UCSD-AML1 (cell line): ENCODE measurements around the gene ZNF280C.

Experiments
- DNase-seq: peaks from one replicate; lab custom pipeline; 2025; ENCODE audit not compliant: unreplicated experiment; lab: John Stamatoyannopoulos, UW

ZNF280C gene

DNA sequence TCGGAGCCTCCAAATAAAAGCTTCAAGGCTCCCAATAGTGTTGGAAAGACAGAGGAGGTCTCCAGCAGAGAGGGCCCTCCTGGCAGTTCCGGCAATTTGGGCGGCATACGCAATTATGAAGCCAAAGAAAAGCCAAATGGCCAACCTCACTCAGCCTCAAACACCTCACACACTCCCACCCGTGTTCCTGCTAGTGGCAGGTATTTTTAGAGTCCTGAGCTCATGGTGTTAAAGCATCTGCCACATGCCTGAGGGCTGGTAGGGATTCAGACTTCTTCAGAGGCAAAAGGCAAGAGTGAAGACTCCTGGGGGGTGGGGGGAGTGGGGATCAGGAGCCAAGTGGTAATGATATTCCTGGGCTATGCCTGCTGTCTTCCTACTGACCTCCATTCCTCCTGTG is 89.5 kb downstream of the ZNF280C start:
- DNase-seq, result no peak

DNA sequence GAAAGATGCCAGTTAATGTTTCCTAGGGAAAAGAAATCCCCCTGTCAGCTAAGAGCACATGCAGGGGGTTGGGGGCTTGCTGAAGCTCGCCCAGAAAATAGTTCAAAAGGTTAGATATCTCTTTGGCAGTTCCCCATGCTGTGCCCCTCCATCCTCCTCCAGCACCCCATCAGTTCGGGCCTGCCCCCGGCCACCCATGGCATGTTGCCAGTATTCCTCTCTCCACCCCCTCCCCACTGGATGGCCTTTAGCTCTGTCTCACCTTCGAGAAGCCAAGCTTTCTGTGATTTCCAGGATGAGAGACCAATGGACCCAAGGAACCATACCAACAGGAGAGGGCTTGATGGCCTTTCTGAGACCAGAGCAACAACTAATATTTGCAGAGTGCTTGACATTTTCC is 91.8 kb downstream of the ZNF280C start:
- no peak for DNase-seq

DNA sequence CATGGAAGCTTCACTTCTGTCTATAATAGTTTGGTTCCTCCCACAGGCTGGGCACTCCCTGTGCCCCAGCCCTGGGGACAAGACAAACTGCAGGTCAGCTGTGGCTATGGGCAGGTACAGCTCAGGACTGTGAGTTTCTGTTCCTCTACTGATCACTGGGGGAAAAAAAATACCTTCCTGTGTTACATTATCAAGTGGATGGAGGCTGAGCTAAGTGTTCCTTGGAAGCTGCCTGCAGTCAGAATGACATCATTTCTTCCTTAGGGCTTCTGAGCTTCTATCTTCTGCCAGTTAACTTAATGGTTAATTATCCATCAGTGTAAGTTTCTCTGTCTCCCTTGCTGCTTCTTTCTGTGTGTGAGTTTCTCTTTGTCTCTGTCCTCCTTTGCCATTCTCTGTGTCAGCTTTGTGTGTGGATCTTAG is 92.3 kb downstream of the ZNF280C start:
- no peak for DNase-seq

DNA sequence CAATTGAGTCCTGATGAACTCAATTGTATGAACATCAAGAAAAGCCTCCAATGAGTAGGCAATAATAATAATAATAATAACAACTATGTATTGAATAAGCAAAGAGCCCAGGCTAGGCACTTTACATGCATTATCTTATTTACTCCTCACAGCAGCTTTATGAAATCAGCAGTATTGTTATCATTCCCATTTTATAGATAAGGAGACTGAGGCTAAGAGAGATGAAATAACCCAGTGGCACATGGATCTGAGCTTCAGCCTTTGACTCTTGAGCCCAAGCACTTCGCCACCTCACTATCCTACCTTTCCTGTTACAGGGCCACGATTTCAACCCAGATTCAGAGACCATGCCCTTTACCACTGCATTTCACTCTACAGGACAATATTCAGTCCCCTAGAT is 93.8 kb downstream of the ZNF280C start:
- DNase-seq, result no peak

DNA sequence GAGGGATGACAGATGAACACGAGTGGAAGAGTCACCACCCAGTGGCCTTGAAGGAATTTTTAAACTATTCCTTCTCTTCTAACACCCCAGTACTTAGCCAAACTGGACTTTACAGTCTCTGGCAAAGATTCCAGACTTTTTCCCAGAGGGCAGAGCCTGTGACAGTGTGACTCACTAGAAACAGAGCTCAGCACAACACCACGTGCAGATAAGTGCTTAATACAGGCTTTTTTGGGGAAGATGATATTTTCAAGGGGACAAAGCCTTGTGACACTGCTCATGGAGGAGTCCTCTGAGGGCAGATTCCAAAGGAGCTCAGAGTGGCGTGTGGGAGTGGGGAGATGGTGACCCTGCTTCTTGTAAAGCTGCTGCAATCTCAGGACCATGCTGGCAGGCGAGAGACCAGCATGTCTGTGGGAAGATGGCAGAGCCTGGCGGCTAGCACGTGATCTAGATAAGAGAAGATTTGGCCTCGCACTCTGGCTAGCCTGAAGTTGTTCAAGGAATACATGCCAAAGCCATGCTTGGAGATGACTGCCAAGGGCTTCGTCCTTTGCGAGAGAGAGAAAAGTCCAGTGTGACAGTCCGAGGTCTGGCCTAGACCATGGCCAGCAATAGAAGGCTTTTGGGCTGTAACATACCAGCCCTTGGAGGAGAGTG is 94.5 kb downstream of the ZNF280C start:
- DNase-seq, result no peak

DNA sequence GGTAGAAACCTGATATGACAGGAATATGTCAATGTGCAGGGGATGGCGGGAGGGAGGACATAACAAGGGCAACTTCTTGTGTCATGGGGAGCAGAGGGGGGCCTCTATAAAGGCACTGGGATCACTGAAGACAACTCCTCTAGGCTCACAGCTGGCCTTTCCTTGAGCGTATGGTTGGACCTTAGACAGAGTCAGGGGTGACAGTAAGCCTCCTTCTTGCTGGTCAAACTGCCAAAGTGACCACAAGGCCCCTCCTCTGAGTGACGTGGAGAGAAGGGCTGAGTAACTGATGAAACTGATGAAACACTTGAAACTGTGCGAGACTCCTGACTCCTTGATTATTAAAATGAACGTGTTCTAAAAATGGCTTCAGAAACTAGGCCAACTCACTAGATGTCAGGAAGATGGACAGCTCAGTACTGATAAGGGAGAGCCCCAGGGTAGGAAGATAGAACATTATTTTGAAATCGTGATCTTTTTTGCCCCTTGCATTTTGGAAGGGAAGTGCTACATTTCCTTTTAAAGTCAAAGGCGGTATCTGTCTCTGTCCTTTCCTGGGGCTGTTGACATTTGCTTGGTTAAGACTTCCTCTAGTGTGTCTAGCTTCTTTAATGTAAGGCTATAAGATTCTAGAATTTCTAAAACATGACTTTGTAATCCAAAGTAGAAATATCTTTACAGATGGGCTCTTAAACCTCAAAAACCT is 95.4 kb downstream of the ZNF280C start:
- peak; percentile 62 for DNase-seq

DNA sequence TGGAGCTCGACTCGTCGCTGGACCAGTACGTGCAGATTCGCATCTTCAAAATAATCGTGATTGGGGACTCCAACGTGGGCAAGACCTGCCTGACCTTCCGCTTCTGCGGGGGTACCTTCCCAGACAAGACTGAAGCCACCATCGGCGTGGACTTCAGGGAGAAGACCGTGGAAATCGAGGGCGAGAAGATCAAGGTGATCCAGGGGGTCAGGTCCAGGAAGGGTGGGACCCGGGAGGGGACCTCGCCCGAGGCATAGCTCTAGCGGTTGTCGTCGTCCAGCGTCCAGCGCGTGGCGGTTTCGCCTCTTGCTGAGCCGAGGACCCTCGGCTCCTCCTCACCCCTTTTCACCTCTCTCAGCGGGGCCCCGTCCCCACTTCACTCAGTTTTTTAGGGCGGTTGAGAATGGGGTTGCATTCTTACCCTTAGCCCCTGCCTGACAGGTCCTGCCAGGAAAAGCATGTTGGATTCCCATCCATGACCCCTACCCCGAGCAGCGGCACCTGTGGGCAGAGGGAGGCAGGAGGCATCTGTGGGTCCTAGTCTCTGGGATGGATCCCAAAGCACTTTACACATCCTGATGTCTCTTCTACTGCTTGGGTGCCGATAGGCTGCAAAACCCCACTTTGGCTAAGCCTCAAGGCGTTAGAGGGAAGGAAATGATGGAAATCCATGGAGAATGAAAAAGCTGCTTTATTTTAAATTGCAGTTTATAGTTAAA is 96.4 kb downstream of the ZNF280C start:
- DNase-seq, result no peak

DNA sequence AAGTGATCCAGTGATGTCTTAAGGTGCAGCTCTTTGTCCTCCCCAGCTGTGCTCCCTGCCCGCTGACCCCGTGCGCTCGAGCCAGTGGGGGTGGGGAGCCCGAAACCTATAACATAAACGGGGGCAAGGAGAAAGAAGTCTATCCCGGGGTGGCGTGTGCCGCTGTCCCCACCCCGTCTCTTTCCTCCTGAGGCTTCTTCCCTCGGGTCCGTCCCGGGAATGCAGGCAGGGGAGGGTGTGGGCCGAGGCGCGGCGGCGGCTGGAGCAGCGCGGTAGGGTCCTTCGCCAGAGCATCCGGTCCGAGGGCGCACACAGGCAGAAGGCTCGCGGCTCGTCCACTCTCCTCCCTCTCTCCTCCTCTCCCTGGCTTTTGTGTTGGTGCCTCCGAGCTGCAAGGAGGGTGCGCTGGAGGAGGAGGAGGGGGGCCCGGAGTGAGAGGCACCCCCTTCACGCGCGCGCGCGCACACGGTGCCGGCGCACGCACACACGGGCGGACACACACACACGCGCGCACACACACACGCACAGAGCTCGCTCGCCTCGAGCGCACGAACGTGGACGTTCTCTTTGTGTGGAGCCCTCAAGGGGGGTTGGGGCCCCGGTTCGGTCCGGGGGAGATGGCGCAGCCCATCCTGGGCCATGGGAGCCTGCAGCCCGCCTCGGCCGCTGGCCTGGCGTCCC is 97.1 kb downstream of the ZNF280C start, which contains the start of gene RAB33A:
Gene RAB33A, plus strand, starts transcription at position 517 of the 681 bp plus-strand sequence. Its CDS starts 101 bp downstream, at position 618.
- no peak for DNase-seq

DNA sequence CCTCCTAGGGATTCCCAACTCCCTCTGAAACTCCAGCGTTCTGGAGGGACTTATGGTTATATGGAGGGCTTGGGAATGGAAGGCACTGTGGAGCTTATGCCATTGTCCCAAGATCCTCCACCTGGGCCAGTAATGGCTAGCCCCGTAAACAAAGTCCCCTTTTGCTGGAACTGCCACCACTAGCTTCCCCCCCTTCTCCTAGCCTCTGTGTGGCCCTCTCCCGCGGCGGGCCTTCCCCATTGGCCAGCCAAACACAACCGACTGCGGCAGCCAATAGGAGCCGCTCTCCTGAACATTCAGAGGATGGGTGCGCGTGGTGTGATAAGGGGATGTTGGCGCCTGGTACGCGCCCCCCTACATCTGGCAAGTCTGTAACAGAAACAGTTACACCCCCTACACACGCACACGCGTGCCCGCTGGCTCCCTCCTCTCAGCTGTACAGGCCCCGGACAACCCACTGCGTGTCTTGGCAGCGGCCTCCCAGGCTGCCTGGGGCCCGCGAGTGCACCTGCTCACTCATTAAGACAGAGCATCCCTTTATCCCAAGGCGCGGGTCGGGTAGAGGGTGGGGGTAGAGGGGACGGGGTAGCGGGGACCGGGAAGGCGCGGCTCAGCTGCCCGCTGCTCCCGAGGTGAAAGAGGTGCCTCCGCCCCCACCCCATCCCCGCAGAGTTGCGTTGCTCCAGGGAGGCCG is 97.8 kb downstream of the ZNF280C start:
- DNase-seq, result no peak

DNA sequence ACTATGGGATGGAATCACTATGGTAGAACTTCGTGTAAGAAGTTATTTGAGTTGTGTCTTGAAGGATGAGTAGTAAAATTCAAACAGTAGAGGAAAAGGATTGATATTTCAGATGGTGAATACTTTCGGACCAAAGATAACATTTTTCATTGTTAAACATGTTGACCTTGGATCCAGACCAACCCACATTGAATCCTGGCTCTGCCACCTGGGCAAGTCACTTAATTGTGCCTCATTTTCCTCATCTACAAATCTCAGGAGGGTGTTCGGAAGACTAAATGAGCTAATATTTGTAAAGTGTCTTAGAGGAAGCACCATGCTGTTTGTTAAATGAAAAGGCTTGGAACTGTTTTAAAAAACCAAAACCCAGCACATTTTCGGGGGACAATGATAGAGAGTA is 101.7 kb downstream of the ZNF280C start:
- no peak for DNase-seq

DNA sequence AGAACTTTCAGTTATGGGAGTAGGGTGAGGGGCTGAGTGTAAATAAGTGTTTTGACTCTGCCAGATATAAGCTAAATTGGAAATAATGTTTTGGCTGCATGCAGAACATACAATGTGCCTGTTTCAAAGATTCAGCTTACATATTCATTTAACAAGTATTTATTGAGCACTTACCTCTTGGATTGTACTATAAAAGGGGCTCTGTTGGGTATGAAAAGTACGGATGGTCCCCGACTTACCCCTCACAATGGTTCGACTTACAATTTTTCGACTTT is 102.3 kb downstream of the ZNF280C start:
- DNase-seq, result no peak

DNA sequence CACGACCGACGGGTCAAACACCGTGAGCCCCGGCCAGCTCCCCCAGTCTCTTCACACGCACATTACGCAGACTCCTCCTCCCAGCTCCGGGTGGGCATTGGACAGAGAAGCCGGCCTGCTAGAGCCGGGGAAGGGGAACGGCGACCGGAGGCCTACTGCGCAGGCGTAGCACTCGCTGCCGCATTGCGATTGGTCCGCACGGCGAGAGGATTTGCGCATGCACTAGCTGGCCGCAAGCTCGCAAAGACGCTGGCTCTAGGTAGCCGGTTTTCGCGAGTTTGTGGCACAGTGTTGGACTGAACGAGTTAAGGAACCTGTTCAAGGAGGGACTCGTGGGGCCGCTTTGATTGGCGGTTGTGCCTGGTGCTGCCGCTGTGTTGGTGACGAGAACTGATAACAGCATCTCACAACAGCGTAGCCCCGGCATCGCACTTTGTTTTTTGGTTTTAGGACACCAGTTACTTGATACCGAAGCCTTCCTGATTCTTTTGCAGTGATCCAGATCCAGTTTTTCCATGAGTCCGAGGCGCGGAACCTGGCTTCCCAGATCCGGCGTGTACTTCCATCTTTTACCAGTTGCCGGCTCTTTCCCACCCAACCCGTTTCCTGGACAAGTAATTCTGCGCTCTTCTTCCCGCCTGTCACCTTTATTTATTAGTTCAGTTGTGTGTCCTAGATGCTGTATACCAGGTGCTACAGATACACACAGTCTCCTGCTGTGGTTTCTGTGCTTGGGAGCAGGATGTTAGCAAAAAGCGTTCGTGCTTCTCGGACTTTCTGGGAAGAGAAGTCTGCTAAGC is 102.8 kb downstream of the ZNF280C start, which contains the start of gene AIFM1:
Gene AIFM1, minus strand, starts transcription at position 139 of the 800 bp plus-strand sequence. CDS start 185 bp downstream, outside the sequence.
- DNase-seq, result peak; percentile 90

DNA sequence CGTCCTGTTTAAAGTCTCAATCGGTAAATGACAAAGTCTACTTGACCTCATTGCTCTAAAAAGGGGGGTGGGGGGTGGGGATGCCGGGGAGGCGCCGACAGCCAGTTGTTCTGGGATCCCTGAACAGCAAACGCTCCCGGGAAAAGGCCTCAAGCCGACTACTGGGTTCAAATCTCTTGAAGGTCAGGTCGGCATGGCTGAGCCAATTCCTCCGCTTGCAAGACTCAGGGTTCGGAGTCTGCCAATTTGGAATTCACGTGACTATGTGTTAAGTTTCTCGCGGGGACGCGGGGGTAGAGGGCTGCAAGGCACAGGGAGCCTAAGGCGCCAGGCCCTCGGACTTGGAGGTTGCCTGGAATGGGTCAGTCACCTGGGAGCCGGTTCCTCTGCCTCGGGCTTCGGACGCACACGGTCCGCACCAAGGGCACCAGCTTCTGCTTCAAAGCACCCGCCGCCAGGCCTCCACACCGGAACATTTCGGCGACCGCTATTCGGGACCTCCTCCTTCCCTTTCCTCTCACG is 103.5 kb downstream of the ZNF280C start:
- DNase-seq, result no peak

DNA sequence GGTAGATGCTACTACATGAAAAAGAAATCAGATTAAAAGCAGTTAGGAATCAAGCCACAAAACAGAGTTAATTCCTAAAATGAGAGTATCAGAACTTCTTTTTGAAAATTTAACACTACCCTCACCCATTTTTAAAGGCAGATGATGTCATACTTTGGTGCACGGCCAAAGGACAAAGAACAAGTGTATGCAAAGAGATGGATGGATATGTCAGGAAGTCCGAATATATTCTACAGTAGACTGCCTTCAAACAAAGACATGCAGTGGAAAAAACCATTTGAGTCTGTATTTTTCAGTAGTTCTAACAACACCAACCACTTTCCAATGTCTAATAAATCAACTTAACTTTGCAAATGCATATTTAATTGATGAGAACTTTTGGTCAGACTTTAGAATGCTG is 105.3 kb downstream of the ZNF280C start:
- no peak for DNase-seq

DNA sequence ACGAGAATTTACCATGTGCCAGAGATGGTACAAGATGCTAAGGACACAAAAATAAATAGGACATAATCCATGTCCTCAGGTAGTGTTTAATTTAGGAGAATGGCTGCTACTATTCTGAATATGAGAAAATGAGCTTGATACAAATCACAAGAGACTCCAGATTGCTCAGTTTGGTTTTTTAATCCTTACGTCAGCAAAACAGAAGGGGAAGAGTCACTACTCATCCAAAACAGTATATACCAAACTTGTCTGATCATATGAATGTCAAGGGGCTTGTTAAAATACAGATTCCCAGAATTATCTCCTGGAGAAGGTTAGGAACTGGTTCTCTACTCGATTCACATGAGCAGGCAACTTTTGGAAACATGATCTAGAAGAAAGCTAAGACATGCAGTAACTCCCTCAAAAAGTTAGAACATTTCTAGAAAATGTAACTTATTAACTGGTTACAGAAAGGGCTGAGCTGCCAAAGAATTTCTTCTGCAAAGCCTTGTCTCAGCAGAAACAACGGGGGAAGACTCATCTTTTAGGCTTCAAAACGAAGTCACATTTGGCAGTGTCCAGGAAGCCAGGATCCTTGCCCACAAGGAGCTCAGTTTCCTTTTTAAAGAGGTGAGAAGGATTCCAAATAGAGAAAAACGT is 106.5 kb downstream of the ZNF280C start:
- no peak for DNase-seq

DNA sequence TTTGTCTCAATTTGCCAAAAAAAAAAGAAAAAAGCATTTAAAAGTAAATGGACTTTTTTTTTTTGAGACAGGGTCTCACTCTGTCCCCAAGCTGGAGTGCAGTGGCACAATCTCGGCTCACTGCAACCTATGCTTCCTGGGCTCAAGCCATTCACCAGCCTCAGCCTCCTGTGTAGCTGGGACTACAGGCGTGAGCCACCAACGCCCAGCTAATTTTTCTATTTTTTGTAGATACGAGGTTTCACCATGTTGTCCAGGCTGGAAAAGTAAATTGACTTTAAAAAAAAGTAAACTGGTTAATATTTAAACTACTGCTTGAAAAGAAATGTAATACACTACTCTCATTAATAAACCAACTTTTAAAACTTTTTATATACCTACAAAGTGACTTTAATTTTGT is 108.9 kb downstream of the ZNF280C start:
- no peak for DNase-seq

DNA sequence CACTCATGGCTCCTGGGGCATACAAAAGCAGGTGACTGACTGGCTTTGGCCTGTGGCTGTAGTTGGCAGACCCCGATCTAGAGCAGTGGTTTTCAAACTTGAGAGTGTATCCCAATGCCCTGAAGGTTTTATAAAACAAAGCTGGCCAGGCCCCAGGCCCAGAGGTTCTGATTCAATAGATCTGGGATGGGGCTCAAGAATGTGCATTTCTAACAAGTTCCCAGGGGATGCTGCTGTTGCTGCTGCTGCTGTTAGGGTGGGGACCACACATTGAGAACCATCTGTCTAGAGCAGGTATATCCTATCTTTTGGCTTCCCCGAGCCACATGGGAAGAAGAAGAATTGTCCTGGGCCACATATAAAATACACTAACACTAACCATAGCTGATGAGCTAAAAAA is 110.4 kb downstream of the ZNF280C start:
- DNase-seq, result no peak

DNA sequence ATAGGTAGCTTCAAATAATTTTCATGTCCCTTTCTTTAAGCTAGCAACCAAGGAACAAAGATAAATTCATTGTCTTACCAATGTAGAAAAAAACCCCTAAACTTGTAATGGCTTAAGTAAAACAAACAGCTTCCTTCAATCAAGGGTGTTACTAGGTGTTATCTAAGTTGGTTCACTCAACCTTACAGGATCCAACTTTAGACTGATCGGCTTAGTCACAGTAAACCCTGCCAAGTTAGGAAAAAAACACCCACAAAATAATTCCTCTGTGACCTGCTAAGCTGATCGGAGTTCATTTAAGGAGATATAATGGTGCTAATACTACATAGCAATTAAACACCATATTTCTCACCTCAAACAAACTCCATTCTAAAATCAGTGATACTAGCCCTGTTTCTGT is 113.1 kb downstream of the ZNF280C start:
- no peak for DNase-seq
